ENCODE results near the gene VTI1A.

- TF ChIP-seq CTCF (IDR thresholded peaks at IDR 0.05) = no peak
- TF ChIP-seq RAD21 (IDR thresholded peaks at IDR 0.05; ENCODE audit: low read length) = no peak
- no peak for TF ChIP-seq RXRA (IDR thresholded peaks at IDR 0.05; ENCODE audit: borderline replicate concordance, low read depth)
Measured at GRCh38 chr10:112424651-112425050, 22.4 kb upstream of the VTI1A start.
